Hair follicular keratinocyte (primary cell): ENCODE data around the gene OPA3. TPM values are rescaled to one million over a fixed set of nuclear protein-coding genes. Genes with fewer than 3 reads are reported as not detected.

Source experiments
- total RNA-seq: library from RNA; depleted of rRNA; stranded (reverse); fragments of >200 nt; gene quantifications from 2 replicates; pipeline ENCODE4 v1.2.3, GENCODE V29; 2015

OPA3 gene
- total RNA-seq = 9.7 and 13.0 TPM in 2 replicates

GRCh38 chr19:45584332-45585157 lies at the start of gene OPA3:
OPA3 (minus strand) TSS chr19:45584802; CDS start chr19:45584764, 38 bp downstream.

GRCh38 chr19:45601524-45602374 lies 17.1 kb upstream of the OPA3 start, which contains the start of gene GPR4:
GPR4 (minus strand) TSS chr19:45602212; CDS start chr19:45591866, 10,346 bp downstream.

GRCh38 chr19:45506989-45507871 lies 77.4 kb downstream of the OPA3 start, which contains the start of gene VASP:
VASP (plus strand) TSS chr19:45507479; CDS start chr19:45507772, 293 bp downstream.

GRCh38 chr19:45498411-45499195 lies 86.0 kb downstream of the OPA3 start, which contains the start of gene PPM1N:
PPM1N (plus strand) TSS chr19:45498443; CDS start chr19:45498473, 30 bp downstream.

Other genes starting within 250 kb of the OPA3 start
- gene KLC3, start 244.1 kb downstream of the OPA3 start, total RNA-seq = 49.6 and 69.6 TPM in 2 replicates
- 12.9 and 18.0 TPM in 2 replicates for gene ERCC2, start 214.2 kb downstream of the OPA3 start, total RNA-seq
- 93.5 and 112 TPM in 2 replicates for gene PPP1R13L, start 179.7 kb downstream of the OPA3 start, total RNA-seq
- gene POLR1G, start 178.2 kb downstream of the OPA3 start, total RNA-seq = 10.3 and 17.2 TPM in 2 replicates
- gene ERCC1, start 160.9 kb downstream of the OPA3 start, total RNA-seq = 209 and 217 TPM in 2 replicates
- gene FOSB, start 116.8 kb downstream of the OPA3 start, total RNA-seq = 6.6 and 7.5 TPM in 2 replicates
- 6.7 and 16.6 TPM in 2 replicates for gene RTN2, start 87.8 kb downstream of the OPA3 start, total RNA-seq
- 1.9 and 4.1 TPM in 2 replicates for gene PPM1N, start 86.4 kb downstream of the OPA3 start, total RNA-seq
- 153 and 157 TPM in 2 replicates for gene VASP, start 77.3 kb downstream of the OPA3 start, total RNA-seq
- not detected in 2 replicates for gene GPR4, start 17.4 kb upstream of the OPA3 start, total RNA-seq
- 74.6 and 132 TPM in 2 replicates for gene EML2, start 54.6 kb upstream of the OPA3 start, total RNA-seq
- 0.15 and 1.4 TPM in 2 replicates for gene GIPR, start 83.4 kb upstream of the OPA3 start, total RNA-seq
- 339 and 436 TPM in 2 replicates for gene SNRPD2, start 107.2 kb upstream of the OPA3 start, total RNA-seq
- 30.1 and 35.1 TPM in 2 replicates for gene QPCTL, start 107.9 kb upstream of the OPA3 start, total RNA-seq
- gene FBXO46, start 146.1 kb upstream of the OPA3 start, total RNA-seq = 9.1 and 10.7 TPM in 2 replicates
- gene MEIOSIN, start 148.6 kb upstream of the OPA3 start, total RNA-seq = not detected in 2 replicates
- gene SIX5, start 184.4 kb upstream of the OPA3 start, total RNA-seq = 10.8 and 14.8 TPM in 2 replicates
- gene DMPK, start 197.7 kb upstream of the OPA3 start, total RNA-seq = 2.1 and 7.1 TPM in 2 replicates
- 40.7 and 41.0 TPM in 2 replicates for gene DMWD, start 208.0 kb upstream of the OPA3 start, total RNA-seq
- gene RSPH6A, start 230.5 kb upstream of the OPA3 start, total RNA-seq = not detected in 2 replicates